ENCODE measurements around the gene F10.
"Not testable (repeated sequence)": the region's sequence is repeated elsewhere in the genome, so short reads cannot be mapped to it uniquely, and the experiment has no call there.

F10 gene

DNA sequence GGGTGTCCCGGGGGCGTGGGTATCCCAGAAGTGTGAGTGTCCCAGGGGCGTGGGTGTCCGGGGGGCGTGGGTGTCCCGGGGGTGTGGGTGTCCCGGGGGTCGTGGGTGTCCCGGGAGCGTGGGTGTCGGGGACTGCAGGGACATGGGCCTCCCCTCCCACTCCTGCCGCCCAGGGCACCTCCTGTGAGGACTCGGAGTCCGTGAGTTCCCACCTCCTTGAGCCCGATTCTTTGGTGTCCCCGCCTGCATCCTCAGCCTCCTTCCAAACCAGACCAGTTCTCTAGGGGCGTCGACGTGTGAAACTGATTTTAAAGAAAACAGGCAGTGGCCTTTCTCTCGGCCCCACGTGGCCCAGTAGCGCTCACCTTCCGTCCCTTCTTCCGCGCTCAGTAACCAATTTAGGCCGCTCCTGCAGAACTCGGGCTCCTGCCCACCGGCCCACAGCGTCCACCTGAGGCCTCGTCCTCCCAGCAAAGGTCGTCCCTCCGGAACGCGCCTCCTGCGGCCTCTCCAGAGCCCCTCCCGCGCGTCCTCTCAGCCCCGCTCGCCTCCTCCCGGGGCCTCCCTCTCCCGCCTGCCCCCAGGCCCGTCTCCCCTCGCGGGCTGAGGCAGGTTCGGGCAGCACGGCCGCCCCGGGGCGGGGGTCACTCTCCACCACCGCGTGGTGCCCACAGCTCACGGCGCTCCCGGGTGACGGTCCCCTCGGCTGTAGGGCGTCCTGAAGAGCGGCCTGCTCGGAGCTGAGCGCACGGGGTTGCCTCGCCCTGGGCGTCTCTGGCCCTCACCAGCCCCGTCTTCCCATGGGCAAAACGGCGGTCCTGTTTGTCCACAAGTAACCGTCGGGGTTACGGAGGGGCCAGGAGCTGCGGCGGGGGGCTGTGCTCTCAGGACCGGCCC lies 13.2 kb upstream of the F10 start:
- H3K4me3 ChIP-seq (ENCODE audit: low read depth, low read length), result no peak overlapping the region
- DNase-seq (ENCODE audit: low read depth), result no peak
- TF ChIP-seq, protein P1, sequence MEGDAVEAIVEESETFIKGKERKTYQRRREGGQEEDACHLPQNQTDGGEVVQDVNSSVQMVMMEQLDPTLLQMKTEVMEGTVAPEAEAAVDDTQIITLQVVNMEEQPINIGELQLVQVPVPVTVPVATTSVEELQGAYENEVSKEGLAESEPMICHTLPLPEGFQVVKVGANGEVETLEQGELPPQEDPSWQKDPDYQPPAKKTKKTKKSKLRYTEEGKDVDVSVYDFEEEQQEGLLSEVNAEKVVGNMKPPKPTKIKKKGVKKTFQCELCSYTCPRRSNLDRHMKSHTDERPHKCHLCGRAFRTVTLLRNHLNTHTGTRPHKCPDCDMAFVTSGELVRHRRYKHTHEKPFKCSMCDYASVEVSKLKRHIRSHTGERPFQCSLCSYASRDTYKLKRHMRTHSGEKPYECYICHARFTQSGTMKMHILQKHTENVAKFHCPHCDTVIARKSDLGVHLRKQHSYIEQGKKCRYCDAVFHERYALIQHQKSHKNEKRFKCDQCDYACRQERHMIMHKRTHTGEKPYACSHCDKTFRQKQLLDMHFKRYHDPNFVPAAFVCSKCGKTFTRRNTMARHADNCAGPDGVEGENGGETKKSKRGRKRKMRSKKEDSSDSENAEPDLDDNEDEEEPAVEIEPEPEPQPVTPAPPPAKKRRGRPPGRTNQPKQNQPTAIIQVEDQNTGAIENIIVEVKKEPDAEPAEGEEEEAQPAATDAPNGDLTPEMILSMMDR (IDR thresholded peaks at IDR 0.05; ENCODE audit: low read depth, low read length, missing control alignments), result no peak

DNA sequence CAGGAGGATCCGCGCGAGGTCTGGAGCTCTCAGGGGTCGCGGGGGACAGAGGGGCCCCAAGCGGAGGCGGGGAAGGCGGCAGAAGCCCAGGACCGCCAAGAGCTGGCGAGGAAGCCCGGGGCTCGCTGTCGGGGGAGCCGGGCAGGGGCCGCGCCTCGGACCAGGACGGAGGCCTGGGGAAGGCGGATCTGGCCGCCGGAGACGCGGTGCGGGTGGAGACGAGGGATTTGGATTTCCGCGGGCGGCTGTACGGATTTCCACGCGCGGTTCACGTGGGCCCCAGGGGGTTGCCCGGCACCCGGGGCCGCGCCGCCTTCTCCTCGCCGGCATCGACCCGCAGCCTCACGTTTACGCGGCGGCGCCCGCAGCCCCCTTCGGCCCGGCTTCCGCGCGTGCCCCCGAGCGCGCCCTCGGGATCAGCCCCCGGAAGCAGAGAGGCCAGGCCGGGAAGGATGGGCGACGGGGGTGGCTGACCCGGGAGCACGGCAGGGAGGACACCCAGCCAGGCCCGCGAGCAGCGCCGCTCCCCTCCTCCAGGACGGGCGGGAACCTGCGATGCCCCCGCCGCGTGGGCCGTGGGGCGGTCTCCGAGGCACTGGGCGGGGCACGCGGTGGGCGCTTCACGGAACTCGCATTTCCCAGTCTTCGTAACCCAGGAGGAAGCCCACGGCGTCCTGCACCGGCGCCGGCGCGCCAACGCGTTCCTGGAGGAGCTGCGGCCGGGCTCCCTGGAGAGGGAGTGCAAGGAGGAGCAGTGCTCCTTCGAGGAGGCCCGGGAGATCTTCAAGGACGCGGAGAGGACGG lies 12.3 kb upstream of the F10 start:
- DNase-seq (ENCODE audit: low read depth), result no peak
- no peak overlapping the region for H3K4me3 ChIP-seq (ENCODE audit: low read depth, low read length)
- TF ChIP-seq, protein P1 (IDR thresholded peaks at IDR 0.05; ENCODE audit: low read depth, low read length, missing control alignments), result no peak

GRCh38 chr13:113110852-113111315 lies 11.7 kb upstream of the F10 start:
- no peak overlapping the region for H3K4me3 ChIP-seq (ENCODE audit: low read depth, low read length)
- TF ChIP-seq, protein P1 (IDR thresholded peaks at IDR 0.05; ENCODE audit: low read depth, low read length, missing control alignments), result no peak
- DNase-seq (ENCODE audit: low read depth), result no peak

- H3K4me3 ChIP-seq (ENCODE audit: low read depth, low read length); DNase-seq (ENCODE audit: low read depth): not testable (repeated sequence)
Observed at GRCh38 chr13:113111821-113112220, 10.8 kb upstream of the F10 start.

- H3K4me3 ChIP-seq (ENCODE audit: low read depth, low read length); DNase-seq (ENCODE audit: low read depth): not testable (repeated sequence)
Observed at GRCh38 chr13:113112475-113112874, 10.1 kb upstream of the F10 start.

DNA sequence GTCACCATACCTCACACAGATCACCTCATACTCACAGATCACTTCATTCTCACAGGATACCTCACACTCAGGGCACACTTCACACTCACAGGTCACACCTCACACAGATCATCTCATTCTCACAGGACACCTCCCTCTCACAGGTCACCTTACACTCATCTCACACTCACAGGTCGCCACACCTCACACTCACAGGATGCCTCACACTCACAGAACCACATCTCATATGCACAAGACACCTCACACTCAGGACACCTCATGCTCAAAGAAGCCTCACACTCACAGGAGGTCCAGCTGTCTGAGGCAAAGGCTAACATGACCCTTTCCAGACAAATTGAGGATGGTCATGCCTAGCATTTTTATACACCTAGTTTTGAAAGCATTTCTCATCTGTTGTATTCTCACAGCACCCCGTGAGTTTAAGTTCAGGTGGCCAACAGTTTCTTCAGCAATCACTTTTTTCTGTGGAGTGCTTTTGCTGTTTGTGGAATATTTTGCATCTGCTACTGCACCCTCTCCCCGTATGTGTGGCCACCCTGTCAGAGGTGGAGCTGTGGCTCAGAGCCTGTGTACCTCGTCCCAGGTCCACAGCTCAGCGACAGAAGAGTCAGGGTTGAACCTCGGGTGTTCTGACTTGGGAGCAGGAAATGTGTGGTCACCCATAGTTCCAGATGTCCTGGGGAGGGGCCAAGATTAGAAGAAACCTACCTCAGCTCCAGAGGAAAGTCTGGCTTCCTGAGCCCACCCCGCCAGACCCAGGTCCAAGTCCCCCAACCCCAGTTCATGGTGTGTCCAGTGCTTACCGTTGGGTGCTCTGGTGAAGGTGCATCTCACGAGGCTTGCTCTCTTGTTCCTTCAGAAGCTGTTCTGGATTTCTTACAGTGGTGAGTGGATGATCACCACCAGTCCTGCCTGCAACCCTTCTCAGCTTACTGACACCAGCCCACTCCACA lies 9.4 kb upstream of the F10 start:
- TF ChIP-seq, protein P1 (IDR thresholded peaks at IDR 0.05; ENCODE audit: low read depth, low read length, missing control alignments), result no peak
- H3K4me3 ChIP-seq (ENCODE audit: low read depth, low read length), result no peak overlapping the region
- DNase-seq (ENCODE audit: low read depth), result no peak

DNA sequence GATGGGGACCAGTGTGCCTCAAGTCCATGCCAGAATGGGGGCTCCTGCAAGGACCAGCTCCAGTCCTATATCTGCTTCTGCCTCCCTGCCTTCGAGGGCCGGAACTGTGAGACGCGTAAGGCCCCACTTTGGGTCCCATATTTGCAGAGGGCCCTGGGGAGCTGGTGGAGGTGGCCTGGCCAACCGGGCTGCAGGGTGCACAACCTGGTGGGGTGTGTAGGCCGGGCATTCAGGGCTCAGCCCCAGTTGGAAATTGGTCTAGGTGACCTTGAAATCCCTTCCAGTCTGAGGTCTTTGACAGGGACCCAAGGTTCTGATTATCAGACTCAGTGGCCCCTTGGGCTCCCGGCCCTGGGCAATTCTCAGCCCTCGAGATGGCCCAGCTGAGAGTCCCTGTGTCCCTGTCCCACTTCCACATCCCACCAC lies 8.7 kb upstream of the F10 start:
- TF ChIP-seq, protein P1 (IDR thresholded peaks at IDR 0.05; ENCODE audit: low read depth, low read length, missing control alignments), result no peak
- no peak for DNase-seq (ENCODE audit: low read depth)
- H3K4me3 ChIP-seq (ENCODE audit: low read depth, low read length), result no peak overlapping the region

All from GM12864 (cell line).